T follicular helper cell (primary cell): ENCODE data around the gene SAMD1.
"Not testable (repeated sequence)": the region's sequence is repeated elsewhere in the genome, so short reads cannot be mapped to it uniquely, and the experiment has no call there.

ENCODE experiments used
- DNase-seq: peaks from one replicate; pipeline ENCODE4 v3.0.0-alpha.2; 2020; ENCODE audit warnings: low read depth

Gene SAMD1

DNA sequence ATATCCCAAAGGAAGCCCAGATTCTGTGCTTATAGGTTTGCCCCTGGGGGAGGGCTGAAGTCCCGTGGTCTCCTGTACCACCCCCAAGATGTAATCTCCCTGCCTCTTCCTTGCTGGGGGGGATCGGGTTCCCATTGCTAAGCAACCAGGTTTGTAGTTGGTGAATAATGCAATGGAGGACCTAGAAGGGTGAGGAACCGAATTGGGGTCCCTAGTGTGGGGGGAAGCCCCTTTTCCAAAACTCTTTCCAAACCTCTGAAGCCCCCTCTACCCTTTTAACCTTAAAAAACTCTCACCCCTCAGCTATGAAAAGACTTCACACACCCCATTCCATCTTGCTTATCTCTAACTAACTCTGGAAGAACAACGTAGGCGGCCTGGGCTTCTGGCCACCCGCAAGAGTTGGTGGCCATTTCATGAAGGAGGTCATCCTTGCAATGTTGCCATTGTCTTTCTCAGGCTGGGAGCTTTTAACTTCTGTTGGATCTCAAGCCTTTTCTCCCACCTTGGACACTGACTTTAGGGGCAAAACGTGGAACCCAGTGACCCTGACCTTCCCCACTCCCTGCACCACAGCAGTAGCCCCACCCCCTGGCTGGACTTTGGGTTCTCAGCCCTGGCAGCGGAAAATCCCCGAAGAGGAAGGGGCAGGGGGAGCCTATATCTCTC is 29.3 kb downstream of the SAMD1 start:
- DNase-seq = no peak

DNA sequence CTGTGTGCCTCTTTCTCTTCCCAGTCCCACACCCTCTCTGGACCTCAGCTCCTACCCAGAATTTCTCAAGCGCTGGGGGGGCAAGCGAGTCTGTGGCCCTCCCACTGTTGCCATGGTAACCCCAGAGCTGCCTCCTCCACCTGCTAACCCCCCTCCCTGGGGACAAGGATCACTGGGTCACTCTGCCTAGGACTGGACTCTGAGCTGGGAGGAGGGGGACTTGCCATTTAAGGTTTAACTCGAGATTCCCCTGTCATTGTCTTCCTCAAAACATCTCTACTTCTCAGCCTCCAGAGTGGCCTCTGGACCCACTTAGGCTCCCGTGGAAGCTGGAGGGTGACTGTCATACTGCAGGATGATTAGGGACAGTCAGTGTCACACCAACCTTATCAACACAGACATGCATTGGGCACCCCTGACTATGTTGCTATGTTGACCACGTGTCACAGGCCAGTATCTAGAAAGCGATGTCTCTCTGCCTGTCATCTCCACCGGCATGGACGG is 30.8 kb downstream of the SAMD1 start:
- no peak for DNase-seq

DNA sequence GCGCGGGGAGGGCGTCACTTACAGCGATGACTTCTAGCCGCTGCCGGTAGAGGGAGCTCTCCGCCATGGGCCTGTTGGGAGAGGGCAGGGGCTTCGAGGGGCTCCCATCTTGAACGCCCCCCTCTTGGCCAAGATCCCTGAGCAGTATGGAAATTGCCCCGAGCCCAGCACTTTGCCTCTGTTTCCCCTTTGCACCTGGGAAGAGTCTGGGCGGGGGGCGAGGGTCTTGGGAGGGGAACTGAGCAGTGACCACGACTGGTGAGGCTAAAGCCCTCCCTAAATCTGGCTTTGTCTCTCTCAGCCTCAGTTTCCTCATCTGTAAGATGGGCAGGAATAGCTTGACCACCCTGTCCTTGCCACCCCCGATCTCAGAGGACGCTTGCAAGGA is 31.5 kb downstream of the SAMD1 start:
- no peak for DNase-seq

DNA sequence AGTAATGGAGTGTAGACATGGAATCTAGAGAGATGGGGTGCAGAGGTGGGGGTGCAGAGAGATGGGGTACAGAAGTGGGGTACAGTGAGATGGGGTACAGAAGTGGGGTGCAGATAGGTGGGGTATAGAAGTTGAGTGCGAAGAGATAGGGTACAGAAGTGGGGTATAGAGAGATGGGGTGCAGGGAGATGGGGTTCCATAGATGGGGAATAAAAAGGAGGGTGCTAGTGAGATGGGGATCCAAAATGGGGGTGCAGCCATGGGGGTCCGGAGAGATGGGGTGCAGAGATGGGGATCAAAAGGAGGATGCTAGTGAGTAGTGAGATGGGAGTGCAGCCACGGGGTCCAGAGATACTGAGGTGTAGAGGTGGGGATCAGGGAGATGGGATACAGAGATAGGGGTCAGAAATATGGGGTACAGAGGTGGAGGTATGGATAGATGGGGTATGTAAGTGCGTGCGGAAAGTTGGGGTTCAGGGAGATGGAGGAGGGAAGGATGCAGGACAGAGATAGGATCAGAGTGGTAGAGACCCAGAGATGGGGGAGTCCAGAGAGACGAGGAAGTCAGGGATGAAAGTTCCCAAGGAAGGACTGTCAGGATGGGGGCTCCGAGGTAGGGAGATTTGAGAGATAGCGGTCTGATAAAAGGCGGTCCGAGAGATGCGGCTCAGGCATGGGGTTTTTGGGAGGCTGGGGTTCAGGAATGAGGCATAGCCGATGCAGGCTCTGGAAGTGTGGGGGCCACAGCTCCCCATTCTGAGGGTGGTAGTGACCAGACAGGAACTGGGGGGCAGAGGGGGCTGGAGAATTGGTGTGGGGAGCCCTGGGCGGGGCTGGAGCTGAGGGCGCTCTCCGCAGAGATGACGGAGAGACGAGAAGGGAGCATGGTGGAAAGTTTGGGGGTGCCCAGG is 32.1 kb downstream of the SAMD1 start:
- no peak for DNase-seq

DNA sequence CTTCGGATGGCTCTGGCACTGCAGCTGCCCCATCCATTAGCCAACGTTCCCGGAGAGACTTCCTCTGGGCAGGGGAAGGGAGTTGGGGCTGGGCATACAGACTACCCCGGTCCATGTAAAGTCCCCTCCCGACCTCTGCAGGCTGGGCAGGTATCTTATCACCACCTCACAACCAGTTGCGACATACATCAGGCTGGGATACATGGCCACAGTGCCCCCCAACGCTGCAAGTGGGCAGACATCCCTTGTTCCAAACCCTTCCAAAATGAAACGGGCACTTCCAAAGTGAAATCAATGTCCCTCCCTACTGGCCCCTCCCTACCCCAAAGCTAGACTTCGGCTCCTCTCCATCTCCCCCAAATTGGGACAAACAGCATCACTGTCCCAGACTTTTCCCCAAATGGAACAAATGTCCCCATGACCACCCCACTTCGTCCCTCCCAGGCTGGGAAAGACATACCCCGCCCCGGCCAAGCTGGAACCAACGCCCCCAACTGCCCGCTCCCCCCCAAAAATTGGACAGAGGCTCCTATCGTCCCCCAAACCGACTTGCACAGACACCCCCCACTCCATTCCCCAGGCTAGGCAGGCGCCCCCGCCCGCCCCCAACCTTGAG is 33.7 kb downstream of the SAMD1 start:
- DNase-seq = no peak

DNA sequence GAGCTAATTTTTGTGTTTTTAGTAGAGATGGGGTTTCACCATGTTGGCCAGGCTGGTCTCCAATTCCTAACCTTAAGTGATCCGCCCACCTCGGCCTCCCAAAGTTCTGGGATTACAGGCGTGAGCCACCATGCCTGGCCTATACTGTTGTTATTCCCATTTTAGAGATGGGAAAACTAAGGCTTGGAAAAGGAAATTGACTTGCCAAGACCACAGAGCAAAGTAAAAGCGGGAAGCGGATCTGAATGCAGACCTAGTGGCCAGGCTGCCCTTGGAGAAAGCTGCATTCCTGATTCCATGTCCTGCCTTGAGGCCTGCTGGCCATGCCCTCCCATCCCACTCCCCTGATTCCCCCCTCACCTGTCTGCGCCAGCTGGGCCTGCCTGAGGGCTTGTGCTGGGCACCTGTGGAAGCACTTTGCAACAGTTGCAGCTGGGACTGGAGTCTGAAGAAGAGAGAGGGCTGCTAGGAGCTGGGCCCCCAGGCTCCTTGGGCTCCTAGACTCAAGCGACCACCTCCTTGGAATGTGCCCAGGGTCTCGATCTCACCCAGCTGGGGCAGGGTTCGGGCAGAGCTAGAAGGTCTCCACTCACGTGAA is 34.4 kb downstream of the SAMD1 start:
- DNase-seq = no peak

DNA sequence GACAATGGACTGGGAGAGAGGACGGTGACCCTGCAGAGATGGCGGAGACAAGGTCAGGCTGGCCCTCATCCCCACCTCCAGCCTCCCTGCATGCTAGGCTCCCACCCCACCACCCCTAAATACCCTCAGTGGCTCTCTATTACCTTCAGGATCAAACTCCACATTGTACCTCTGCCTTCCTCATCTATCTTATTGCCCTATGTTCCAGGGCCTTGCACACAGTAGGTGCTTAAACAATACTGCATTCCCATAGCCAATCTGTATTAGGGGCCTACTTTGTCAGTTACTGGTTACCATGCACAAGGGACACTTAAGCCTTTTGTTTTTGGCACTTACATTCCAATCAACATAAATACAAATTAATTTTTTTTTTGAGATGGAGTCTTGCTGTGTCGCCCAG is 35.2 kb downstream of the SAMD1 start:
- no peak for DNase-seq

DNA sequence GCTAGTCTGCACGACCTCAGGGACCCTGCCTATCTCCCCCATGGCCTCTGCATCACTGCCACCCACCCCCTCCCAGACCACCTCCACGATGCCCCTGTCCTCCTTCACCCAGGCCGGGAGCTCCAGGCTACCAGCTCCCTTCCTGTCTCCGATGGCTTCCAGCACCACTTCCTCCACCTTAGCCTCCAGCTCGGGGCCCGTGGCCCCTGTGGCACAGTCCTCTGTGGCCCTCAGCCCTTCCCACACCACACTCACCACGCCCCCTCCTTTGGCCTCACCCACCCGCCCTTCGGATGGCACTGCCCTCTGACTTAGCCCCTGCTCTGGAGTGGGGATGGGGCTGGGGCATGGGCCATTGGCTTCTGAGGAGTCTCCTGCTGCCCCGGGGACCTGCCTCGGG is 35.8 kb downstream of the SAMD1 start:
- DNase-seq = no peak

DNA sequence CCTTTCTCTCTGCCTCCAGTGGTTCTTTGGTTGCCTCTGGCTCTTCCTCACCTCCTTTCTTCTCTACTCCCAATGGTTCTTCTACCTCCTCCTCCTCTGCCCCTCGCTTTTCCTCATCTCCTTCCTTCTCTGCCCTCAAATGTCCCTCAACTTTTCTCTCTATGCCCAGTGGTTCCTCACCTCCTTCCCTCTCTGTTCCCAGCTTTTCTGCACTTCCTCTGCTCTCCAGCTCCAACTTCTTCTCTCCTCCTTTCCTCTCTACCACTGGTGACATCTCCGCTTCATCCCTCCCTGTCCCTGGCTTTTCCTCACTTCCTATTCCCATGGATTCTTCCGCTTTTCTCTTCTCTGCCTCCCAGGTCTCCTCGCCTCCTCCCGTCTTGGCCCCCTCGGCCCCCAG is 36.5 kb downstream of the SAMD1 start:
- DNase-seq = no peak

DNA sequence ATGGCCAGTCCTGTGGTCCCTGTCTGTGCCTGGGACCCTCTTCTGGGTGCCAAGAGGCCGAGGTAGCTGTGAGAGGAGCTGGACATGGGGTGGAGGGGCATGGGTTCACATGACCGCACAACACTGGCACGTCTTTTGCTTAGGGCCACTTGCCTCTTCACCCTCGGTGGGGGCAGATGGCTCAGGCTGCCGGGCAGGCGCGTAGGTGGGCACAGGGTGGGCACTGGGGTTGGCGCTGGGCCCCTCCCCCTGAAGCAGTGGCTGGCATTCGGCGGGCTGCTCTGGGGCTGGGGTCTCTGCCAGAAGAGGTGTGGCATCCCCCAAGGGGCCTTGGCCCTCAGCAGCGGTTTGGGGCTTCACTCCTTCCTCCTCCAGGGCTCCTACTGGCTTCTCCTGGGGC is 37.1 kb downstream of the SAMD1 start:
- no peak for DNase-seq

DNA sequence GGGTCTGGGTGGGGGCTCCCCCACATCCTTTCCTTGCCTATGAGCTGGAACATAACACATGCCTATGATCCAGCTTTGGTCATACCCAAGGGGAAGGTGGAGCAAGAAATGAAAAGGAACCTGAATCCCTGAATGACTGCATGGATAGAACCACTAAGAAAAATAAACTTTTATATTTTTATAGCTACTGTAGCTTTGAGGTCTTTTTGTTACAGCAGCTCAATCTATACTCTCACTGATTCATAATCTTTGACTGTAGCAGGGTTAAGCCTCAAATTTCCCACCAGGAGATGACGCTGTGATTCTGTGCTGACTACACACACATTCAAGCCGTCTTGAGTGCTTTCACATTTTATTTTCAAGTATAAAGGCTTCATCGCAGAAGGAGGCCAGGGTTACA is 37.5 kb downstream of the SAMD1 start:
- no peak for DNase-seq

DNA sequence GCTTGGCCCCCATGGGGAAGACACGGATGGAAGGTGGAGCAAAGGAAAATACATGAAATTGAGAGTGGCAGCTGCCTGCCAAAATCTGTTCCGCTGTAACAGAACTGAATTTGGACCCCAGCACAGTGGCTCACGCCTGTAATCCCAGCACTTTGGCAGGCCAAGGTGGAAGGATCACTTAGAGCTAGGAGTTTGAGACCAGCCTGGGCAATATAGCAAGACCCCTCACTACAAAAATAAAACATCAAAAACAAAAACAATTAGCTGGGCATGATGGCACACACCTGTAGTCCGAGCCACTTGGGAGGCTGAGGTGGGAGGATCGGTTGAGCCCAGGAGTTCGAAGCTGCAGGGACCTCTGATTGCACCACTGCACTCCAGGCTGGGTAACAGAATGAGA is 38.1 kb downstream of the SAMD1 start:
- no peak for DNase-seq

DNA sequence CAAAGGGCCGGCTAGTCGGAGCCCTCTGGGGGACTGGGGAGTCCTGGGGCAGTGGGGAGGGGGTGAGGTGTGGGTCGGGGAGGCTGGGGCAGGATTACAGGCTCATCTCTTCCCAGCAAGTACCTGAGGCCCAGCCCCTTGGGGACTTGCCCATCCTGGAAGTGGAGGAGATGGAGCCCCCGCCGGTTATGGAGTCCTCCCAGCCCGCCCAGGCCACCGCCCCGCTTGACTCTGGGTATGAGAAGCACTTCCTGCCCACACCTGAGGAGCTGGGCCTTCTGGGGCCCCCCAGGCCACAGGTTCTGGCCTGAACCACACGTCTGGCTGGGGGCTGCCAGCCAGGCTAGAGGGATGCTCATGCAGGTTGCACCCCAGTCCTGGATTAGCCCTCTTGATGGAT is 38.6 kb downstream of the SAMD1 start:
- no peak for DNase-seq

DNA sequence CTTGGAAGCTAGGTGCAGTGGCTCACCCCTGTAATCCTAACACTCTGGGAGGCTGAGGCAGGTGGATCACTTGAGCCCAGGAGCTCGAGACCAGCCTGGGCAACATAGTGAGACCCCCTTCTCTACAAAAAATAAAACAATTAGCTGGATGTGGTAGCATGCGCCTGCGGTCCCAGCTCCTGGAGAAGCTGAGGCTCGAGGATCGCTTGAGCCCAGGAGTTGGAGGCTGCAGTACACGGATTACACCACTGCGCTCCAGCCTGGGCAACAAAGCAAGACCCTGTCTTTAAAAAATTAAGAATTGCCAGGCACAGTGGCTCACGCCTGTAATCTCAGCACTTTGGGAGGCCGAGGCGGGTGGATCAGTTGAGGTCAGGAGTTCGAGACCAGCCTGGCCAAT is 39.6 kb downstream of the SAMD1 start:
- DNase-seq = not testable (repeated sequence)

DNA sequence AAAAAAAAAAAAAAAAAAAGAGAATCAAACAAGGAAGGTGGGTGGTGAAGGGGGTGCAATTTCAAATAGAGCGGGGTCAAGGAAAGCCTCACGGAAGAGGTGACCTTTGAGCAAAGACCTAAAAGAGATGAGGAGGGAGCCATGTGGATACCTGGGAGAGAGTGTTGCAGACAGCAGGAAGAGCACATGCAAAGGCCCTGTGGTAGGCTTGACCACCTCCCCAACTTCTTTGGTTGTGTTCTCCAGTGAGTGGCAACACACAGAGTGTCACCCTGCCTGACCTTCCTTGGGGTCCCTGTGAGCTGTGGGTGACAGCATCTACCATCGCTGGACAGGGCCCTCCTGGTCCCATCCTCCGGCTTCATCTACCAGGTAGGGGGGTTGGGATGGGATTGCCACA is 40.0 kb downstream of the SAMD1 start:
- no peak for DNase-seq

DNA sequence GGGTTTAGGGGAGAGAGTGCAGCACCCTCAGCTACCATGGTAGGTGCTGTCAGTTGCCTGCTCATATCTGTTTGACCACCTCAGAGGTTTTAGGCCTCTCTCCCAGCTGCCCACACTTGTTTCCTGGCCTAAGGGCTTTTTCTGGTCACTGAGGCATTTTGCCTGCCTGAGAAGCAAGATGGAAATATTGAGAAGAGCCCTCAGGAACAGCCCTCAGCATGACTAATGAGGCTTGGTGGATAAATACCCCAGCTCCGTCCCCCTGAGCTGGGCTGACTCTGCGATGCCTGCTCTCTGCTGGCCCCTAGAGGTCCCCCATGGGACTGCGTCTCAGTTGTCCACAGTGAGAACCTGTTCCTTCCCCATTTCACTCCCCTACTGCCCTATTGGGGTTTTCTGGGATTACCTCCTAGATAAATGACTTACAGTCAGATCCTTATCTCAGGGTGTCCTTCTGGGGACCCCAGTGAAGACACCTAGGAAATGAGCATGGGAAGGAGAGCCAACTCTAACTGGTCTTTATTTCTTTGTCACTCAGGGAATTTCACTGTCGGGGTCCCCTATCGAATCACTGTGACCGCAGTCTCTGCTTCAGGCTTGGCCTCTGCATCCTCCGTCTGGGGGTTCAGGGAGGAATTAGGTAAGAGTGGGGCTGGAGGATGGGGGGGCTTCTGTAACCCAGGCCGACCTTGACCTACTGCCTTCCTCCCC is 42.0 kb downstream of the SAMD1 start:
- peak; percentile 56 for DNase-seq

DNA sequence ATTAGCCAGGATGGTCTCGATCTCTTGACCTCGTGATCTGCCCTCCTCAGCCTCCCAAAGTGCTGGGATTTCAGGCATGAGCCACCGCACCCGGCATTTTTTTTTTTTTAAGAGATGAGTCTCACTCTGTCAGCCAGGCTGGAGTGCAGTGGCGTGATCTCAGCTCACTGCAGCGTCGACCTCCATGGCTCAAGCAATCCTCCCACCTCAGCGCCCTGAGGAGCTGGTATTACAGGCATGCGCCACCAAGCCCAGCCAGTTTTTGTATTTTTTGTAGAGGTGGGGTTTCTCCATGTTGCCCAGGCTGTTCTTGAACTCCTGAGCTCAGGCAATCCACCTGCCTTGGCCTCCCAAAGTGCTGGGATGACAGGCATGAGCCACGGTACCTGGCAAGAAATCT is 42.7 kb downstream of the SAMD1 start:
- not testable (repeated sequence) for DNase-seq

DNA sequence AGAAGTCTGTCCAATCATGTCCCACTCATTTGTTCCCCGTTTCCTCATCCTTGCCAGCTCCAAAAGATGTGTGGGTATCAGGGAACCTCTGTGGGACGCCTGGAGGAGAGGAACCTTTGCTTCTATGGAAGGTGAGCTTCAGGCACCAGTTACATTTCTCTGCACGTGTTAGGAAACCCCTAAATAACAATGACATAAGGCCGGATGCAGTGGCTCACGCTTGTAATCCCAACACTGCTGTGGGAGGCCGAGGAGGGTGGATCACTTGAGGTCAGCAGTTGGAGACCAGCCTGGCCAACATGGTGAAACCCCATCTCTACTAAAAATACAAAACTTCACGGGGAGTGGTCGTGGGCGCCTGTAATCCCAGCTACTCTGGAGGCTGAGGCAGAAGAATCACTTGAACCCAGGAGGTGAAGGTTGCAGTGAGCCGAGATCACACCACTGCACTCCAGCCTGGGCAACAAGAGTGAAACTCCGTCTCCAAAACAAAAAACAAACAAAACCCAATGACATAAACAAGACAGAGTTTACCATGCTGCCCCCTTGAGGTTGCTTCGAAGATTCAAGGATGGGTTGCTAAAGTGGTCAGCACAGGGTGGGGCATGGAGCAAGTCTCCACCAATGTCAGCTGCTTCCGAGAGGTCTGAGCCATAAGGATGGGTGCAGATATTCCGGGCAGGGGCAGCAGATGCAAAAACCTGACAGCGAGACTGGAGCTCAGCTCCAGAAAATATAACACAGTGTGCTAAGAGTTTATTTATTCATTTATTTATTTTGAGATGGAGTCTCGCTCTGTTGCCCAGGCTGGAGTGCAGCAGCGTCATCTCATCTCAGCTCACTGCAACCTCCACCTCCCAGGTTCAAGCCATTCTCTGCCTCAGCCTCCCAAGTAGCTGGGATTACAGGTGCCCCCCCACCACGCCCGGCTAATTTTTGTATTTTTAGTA is 47.6 kb downstream of the SAMD1 start:
- peak; percentile 22 for DNase-seq

DNA sequence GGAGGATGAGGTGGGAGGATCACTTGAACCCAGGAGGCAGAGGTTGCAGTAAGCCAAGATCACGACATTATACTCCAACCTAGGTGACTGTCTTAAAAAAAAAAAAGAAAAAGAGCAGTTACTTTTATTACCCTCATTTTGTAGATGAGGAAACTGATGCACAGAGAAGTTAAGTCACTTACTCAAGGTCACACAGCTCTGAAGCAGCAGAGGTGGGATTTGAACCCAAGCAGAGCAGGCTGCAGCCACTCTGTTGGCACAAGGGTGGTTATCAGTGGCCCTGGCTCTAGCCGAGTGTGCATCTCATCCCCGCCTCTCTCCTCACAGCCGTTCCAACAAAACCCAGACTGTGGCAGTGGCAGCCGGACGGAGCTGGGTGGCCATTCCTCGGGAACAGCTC is 51.4 kb downstream of the SAMD1 start:
- DNase-seq = no peak
